Forelimb muscle (tissue), 1 donor: ENCODE measurements around the gene SLC6A5. TPM values are rescaled to one million over a fixed set of nuclear protein-coding genes. Genes with fewer than 3 reads are reported as not detected.

Experiments
- DNase-seq: peaks from one replicate; pipeline ENCODE4 v3.0.0-alpha.2; 2013; ENCODE audit warnings: low read depth
- polyA plus RNA-seq: library from polyadenylated mRNA; unstranded; fragments of 120-200 nt; gene quantifications from one replicate; pipeline ENCODE4 v1.2.1, GENCODE V29; 2013; ENCODE audit not compliant: insufficient read length

Gene SLC6A5
- polyA plus RNA-seq, 1 donor = not detected

DNA sequence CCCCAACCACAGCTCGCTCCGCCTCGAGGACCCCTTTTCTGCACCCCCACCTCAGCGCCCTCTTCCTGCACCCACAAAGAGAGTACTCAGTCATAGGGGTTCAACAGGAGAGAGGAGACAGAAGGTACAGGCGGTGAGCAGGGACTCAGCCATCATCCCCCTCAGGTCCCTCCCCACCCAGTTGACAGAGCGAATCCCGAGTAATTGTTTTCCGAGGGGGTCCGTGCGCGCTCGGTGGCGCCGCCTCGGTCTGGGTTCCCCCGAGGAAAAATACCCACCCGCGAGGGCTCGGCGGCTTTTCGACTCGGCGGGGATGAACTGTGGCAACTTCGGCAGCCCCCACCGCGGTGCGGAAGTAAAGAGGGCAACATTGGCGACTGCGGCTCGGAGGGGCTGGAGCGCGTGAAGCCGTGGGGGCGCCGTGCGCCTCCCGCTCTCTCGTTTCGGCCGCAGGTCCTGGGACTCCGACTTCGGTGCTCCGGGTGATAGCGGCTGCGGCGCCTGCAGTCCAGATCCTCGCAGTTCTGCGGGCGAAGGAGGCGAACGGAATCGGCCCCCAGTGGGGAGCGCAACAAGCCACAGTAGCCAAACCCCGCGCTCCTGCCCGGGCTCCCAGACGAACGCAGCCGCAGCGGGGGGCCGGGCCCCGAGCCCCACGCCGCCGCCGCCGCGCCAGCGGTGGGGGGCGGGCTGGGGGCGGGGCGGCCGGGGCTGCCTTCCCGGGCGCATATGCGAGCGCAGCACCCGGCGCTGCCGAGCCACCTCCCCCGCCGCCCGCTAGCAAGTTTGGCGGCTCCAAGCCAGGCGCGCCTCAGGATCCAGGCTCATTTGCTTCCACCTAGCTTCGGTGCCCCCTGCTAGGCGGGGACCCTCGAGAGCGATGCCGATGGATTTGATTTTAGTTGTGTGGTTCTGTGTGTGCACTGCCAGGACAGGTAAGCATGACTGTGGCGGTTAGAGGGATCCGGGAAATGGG, 69.7 kb downstream of the SLC6A5 start, which contains the start of gene NELL1:
NELL1 (plus strand) TSS at position 743 of the 976 bp plus-strand sequence.
- no peak for DNase-seq

DNA sequence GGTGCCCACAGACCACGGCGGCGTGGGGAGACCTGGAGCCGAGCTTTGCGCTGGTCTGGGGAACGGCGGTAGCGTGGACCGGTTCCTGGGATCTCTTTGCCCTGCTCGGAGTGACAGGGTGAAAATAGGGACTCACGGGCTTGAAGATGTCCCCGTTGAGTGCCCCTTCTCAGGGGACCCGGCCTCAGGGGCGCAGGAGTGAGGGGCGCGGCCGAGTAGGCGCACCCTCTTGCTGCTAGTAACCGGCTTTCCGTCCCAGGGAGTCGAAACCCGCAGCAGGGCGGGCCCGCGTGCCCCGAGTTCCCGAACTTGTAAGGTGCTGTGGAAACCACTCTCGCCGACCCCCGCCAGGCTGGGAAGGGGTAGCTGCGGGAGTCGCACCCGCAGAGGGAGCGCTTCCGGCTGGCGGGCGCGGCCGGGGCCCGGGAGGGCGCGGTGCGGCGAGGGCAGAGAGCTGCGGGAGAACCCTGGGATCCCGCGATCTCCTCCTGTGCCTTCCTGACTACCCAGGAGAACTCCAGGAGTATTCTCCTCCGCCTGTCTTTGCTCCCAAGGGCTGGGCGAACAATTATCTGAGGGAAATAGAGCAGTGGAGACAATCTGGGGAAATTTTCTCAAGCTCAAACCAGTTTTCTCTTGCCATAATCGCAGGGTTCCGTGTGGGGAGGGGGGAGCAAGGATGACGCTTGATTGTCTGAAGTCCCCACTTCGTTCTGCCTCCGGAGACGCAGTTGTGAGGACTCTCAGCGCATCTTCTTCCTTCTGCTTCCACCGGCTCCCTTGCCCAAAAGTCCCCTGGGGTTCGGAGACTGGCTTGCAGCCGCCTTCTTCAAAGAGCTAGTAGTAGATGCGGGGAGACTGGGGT, 70.6 kb downstream of the SLC6A5 start:
- DNase-seq = no peak

GRCh38 chr11:20670932-20671403, 71.6 kb downstream of the SLC6A5 start:
- DNase-seq = no peak

DNA sequence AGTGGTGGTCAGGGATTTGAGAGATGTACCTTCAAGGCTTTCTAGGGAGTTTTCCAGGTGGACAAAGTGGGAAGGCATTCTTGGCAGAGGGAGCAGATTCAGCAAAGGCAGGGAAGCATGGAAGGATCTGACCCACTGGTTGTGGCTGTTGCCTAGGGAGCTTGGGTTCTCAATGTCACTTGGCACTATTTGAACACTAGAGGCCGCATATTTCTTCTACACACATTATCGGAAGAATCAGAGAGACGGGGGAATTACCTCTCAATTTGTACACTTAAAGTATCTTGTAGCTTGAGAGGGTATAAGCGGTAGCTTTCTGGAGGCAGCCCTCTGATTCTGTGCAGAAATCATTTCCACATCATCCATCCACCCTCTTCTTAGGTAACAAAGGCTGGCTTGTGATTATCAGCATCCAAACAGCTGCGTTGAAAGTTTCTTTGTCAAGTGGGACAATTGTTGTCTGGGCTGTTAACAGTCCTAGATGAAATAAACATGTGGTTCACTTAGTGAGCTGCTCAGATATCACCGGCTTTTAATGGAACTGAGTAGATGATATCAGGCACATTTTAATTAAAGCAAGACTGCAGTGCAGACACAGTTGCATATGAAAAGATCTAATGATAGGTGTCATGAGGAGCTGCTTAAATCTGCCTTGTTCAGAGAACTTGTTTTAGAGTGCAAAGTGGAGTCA, 72.6 kb downstream of the SLC6A5 start:
- DNase-seq = no peak

DNA sequence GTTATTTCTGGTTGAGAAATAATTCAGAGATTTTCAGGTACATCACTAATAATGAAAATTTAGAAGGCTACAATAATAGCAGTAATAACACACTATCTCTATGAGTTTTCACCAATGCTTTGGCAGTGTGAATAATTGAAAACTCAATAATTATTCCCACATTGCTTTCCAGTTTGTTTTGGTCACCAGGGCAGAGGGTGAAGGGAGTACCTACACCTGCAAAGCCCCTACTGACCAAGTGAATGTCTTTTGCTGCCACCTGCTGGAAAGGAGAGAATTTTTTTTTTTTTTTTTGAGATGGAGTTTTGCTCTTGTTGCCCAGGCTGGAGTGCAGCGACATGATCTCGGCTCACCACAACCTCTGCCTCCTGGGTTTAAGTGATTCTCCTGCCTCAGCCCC, 73.2 kb downstream of the SLC6A5 start:
- no peak for DNase-seq

- DNase-seq = no peak
These were observed 77.2 kb downstream of the SLC6A5 start for GRCh38 chr11:20676658-20677057.

- no peak for DNase-seq
These were observed 89.4 kb downstream of the SLC6A5 start for GRCh38 chr11:20688761-20689160.

DNA sequence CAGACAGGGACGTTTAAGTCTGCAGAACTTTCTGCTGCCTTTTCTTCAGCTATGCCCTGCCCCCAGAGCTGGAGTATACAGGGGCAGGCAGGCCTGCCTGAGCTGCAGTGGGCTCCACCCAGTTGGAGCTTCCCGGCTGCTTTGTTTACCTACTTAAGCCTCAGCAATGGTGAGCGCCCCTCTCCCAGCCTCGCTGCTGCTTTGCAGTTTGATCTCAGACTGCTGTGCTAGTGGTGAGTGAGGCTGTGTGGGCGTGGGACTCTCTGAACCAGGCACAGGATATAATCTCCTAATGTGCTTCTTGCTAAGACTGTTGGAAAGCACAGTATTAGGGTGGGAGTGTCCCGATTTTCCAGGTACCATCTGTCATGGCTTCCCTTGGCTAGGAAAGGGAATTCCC, 108.5 kb downstream of the SLC6A5 start:
- no peak for DNase-seq

Other genes starting within 250 kb of the SLC6A5 start
- gene HTATIP2, start 235.9 kb upstream of the SLC6A5 start, polyA plus RNA-seq = 5.5 TPM
- gene PRMT3, start 211.9 kb upstream of the SLC6A5 start, polyA plus RNA-seq = 12.3 TPM
- 5.1 TPM for gene NELL1, start 70.0 kb downstream of the SLC6A5 start, polyA plus RNA-seq